Mesangial cell (primary cell): Measurements from ENCODE around the gene FBXO21. TPM values are rescaled to one million over a fixed set of nuclear protein-coding genes. Genes with fewer than 3 reads are reported as not detected.

Experiments
- total RNA-seq: library from RNA; depleted of rRNA; stranded (reverse); fragments of >200 nt; gene quantifications from 2 replicates; pipeline ENCODE4 v1.2.3, GENCODE V29; 2015

Gene FBXO21, protein sequence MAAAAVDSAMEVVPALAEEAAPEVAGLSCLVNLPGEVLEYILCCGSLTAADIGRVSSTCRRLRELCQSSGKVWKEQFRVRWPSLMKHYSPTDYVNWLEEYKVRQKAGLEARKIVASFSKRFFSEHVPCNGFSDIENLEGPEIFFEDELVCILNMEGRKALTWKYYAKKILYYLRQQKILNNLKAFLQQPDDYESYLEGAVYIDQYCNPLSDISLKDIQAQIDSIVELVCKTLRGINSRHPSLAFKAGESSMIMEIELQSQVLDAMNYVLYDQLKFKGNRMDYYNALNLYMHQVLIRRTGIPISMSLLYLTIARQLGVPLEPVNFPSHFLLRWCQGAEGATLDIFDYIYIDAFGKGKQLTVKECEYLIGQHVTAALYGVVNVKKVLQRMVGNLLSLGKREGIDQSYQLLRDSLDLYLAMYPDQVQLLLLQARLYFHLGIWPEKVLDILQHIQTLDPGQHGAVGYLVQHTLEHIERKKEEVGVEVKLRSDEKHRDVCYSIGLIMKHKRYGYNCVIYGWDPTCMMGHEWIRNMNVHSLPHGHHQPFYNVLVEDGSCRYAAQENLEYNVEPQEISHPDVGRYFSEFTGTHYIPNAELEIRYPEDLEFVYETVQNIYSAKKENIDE
- total RNA-seq: 57.5 and 94.1 TPM in 2 replicates

DNA sequence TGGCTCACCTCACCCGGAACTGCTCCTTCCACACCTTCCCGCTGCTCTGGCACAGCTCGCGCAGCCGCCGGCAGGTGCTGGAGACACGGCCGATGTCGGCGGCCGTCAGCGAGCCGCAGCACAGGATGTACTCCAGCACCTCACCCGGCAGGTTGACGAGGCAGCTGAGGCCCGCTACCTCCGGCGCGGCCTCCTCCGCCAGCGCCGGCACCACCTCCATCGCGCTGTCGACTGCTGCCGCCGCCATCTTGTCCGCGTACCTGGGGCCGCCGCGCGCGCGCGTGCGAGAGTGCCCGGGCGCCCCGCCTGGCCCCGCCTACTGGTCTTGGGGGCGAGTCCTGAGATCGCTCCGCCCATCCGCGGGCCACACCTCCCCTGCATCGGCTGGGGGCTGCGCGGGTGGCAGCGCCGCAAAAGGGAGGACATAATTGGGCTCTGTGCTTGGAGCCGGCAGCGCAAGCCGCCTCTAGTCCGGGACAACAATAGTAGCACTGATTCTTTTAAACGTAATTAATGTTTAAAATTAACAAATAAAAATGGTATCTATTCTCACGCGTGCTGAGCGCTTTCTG, at the start of gene FBXO21:
FBXO21 (minus strand) TSS at position 261 of the 572 bp plus-strand sequence; CDS start at position 247, 14 bp downstream.

Other genes with a start within 250 kb of the FBXO21 start
- gene TESC, start 91.1 kb downstream of the FBXO21 start, total RNA-seq: 0.98 TPM in 1 of 2 replicates, not detected in the other
- gene NOS1, start 171.2 kb upstream of the FBXO21 start, total RNA-seq: under 0.01 TPM in 1 of 2 replicates, not detected in the other